Measurements from ENCODE around the gene RARA.

GRCh38 chr17:40360091-40360490 lies 51.1 kb downstream of the RARA start:
- TF ChIP-seq YY1 (IDR thresholded peaks at IDR 0.05; ENCODE audit: insufficient read depth, insufficient read length) (no peak), SUZ12 (IDR thresholded peaks at IDR 0.05; ENCODE audit: extremely low read depth, insufficient read depth, insufficient read length) (no peak), ZNF274 (IDR thresholded peaks at IDR 0.05; ENCODE audit: low read depth, low read length) (no peak)
